Muscle of back (tissue), 11 donors: ENCODE results near the gene NOSIP. TPM values are rescaled to one million over a fixed set of nuclear protein-coding genes. Genes with fewer than 3 reads are reported as not detected.

Experiments
- DNase-seq, 3 donors: peaks; one replicate each; pipeline versions ENCODE4 v3.0.0 to v3.0.0-alpha.2; 2013
- polyA plus RNA-seq, 10 donors: library from polyadenylated mRNA; unstranded; fragments of 120-200 nt; gene quantifications; one replicate each; pipeline ENCODE4 v1.2.1, GENCODE V29; 2013; ENCODE audit not compliant: insufficient read length in 10 of 10

Gene NOSIP
- polyA plus RNA-seq, 10 donors: 42.8 to 73.0 (median 54.0) TPM

GRCh38 chr19:49512970-49513745 lies 67.2 kb downstream of the NOSIP start:
- DNase-seq: peak in 2 of 3 donors; percentile 79 to 92

- DNase-seq: no peak
Measured at GRCh38 chr19:49507803-49508494, 72.4 kb downstream of the NOSIP start.

GRCh38 chr19:49506575-49507105 lies 73.7 kb downstream of the NOSIP start:
- DNase-seq: peak in 1 of 3 donors; percentile 57

Other genes with a start within 250 kb of the NOSIP start
- 10 to 100 TPM; 13.5 to 37.3 (median 21.0) TPM for gene CD37, start 245.2 kb downstream of the NOSIP start, polyA plus RNA-seq
- gene TEAD2, start 218.1 kb downstream of the NOSIP start, polyA plus RNA-seq: 10 to 100 TPM; 42.6 to 80.6 (median 64.0) TPM
- 1 to 10 TPM; 1.3 to 2.7 (median 1.8) TPM for gene DKKL1, start 216.7 kb downstream of the NOSIP start, polyA plus RNA-seq
- gene KASH5, start 192.3 kb downstream of the NOSIP start, polyA plus RNA-seq: under 1 TPM in 4 of 10 donors, not detected in 6; 0.05 to 0.50 (median 0.19) TPM
- gene PTH2, start 157.1 kb downstream of the NOSIP start, polyA plus RNA-seq: not detected
- gene GFY, start 155.2 kb downstream of the NOSIP start, polyA plus RNA-seq: not detected
- gene SLC17A7, start 139.0 kb downstream of the NOSIP start, polyA plus RNA-seq: 1 to 10 TPM in 6 of 10 donors, under 1 TPM in 4; 0.45 to 2.0 (median 1.1) TPM
- gene PIH1D1, start 128.7 kb downstream of the NOSIP start, polyA plus RNA-seq: 10 to 100 TPM; 34.6 to 51.9 (median 37.9) TPM
- gene ALDH16A1, start 127.3 kb downstream of the NOSIP start, polyA plus RNA-seq: 10 to 100 TPM in 7 of 10 donors, 1 to 10 TPM in 3; 6.0 to 17.8 (median 10.6) TPM
- 1 to 10 TPM; 2.2 to 8.1 (median 3.4) TPM for gene FLT3LG, start 106.3 kb downstream of the NOSIP start, polyA plus RNA-seq
- 1,000 to 10,000 TPM; 3,542 to 5,037 (median 4,448) TPM for gene RPL13A, start 92.9 kb downstream of the NOSIP start, polyA plus RNA-seq
- gene RPS11, start 84.1 kb downstream of the NOSIP start, polyA plus RNA-seq: 1,000 to 10,000 TPM; 2,415 to 3,967 (median 3,509) TPM
- gene FCGRT, start 67.9 kb downstream of the NOSIP start, polyA plus RNA-seq: 100 to 1,000 TPM; 144 to 218 (median 175) TPM
- gene RCN3, start 52.6 kb downstream of the NOSIP start, polyA plus RNA-seq: 10 to 100 TPM; 37.0 to 96.6 (median 55.4) TPM
- gene PRRG2, start 760 bp upstream of the NOSIP start, polyA plus RNA-seq: under 1 TPM; 0.22 to 0.81 (median 0.57) TPM
- 10 to 100 TPM; 12.2 to 20.5 (median 16.1) TPM for gene PRR12, start 10.6 kb upstream of the NOSIP start, polyA plus RNA-seq
- 10 to 100 TPM; 24.2 to 35.5 (median 30.9) TPM for gene RRAS, start 59.6 kb upstream of the NOSIP start, polyA plus RNA-seq
- gene SCAF1, start 61.7 kb upstream of the NOSIP start, polyA plus RNA-seq: 10 to 100 TPM; 19.3 to 32.8 (median 25.3) TPM
- 10 to 100 TPM; 25.2 to 44.4 (median 33.7) TPM for gene IRF3, start 85.3 kb upstream of the NOSIP start, polyA plus RNA-seq
- 10 to 100 TPM; 21.3 to 32.7 (median 25.3) TPM for gene BCL2L12, start 85.4 kb upstream of the NOSIP start, polyA plus RNA-seq
- 100 to 1,000 TPM; 169 to 194 (median 184) TPM for gene PRMT1, start 96.7 kb upstream of the NOSIP start, polyA plus RNA-seq
- gene ADM5, start 109.0 kb upstream of the NOSIP start, polyA plus RNA-seq: 1 to 10 TPM in 4 of 10 donors, under 1 TPM in 6; 0.47 to 1.4 (median 0.93) TPM
- gene CPT1C, start 110.6 kb upstream of the NOSIP start, polyA plus RNA-seq: 10 to 100 TPM in 3 of 10 donors, 1 to 10 TPM in 7; 7.0 to 21.4 (median 9.7) TPM
- gene TSKS, start 182.8 kb upstream of the NOSIP start, polyA plus RNA-seq: 1 to 10 TPM in 2 of 10 donors, under 1 TPM in 8; 0.39 to 1.2 (median 0.81) TPM
- 10 to 100 TPM; 47.9 to 61.1 (median 54.5) TPM for gene AP2A1, start 186.4 kb upstream of the NOSIP start, polyA plus RNA-seq
- 10 to 100 TPM; 13.3 to 21.5 (median 16.0) TPM for gene FUZ, start 232.7 kb upstream of the NOSIP start, polyA plus RNA-seq
- 10 to 100 TPM; 22.4 to 33.5 (median 29.0) TPM for gene MED25, start 237.7 kb upstream of the NOSIP start, polyA plus RNA-seq